ENCODE results near the gene WDR33. TPM values are rescaled to one million over a fixed set of nuclear protein-coding genes. Genes with fewer than 3 reads are reported as not detected.
A peak's percentile ranks its signal among the peaks of the same experiment; 100 is the strongest.

WDR33 gene
- total and polyA plus RNA-seq, 9 of the 15 experiments (the other 6 are each of a cell fraction or from before 2014, with no cell fraction given) = 24.2 to 57.4 (median 38.4) TPM

GRCh38 chr2:127859712-127860085 lies 48.7 kb upstream of the WDR33 start (continued):
- TF ChIP-seq RNF219 (CRISPR knock-in tag; IDR thresholded peaks at IDR 0.05) (no peak), CXXC5 (CRISPR knock-in tag; IDR thresholded peaks at IDR 0.05) (0 out of 2 replicates have a peak, but pooled peaks have one; percentile 21), NFATC3 (IDR thresholded peaks at IDR 0.05) (no peak), PTRF (tag; IDR thresholded peaks at IDR 0.05) (no peak), GTF2A2 (tag; IDR thresholded peaks at IDR 0.05) (no peak), FOXJ2 (tag; IDR thresholded peaks at IDR 0.05) (no peak), MAX (CRISPR knock-in tag; IDR thresholded peaks at IDR 0.05) (peak; percentile 66), CBFA2T2 (conservative IDR thresholded peaks at IDR 0.05) (no peak), USF2 (CRISPR knock-in tag; IDR thresholded peaks at IDR 0.05) (peak; percentile 36; the same call in 1 of the 2 replicates), NRF1 (conservative IDR thresholded peaks at IDR 0.05 in 1 of 2, IDR thresholded peaks at IDR 0.05 in 1 of 2) (peak; percentile 56 to 62), PKNOX1 (IDR thresholded peaks at IDR 0.05) (peak; percentile 96), E2F6 (IDR thresholded peaks at IDR 0.05; ENCODE audit: borderline replicate concordance in 1 of 2, extremely low read depth in 1 of 2, insufficient read depth in 1 of 2, insufficient read length in 1 of 2, low read depth in 1 of 2, low read length in 1 of 2, poor library complexity in 1 of 2, severe bottlenecking in 1 of 2) (peak in 1 of 2 experiments; percentile 85), GABPB2 (CRISPR knock-in tag; conservative IDR thresholded peaks at IDR 0.05) (no peak), MNT (conservative IDR thresholded peaks at IDR 0.05) (peak; percentile 69 to 83), MEIS2 (IDR thresholded peaks at IDR 0.05; ENCODE audit: partially characterized antibody) (peak; percentile 77), TFAM (CRISPR knock-in tag; conservative IDR thresholded peaks at IDR 0.05) (no peak), BACH1 (tag; IDR thresholded peaks at IDR 0.05) (no peak), KLF16 (IDR thresholded peaks at IDR 0.05) (no peak), BHLHE40 (IDR thresholded peaks at IDR 0.05; ENCODE audit: low read length) (peak; percentile 96)
